Stimulated activated CD4-positive, alpha-beta T cell treated with anti-CD3 and anti-CD28 coated beads, TNF-alpha, amount 100 ng/mL, for 24 hours (primary cell): ENCODE measurements around the gene BAZ1A.
A peak's percentile ranks its signal among the peaks of the same experiment; 100 is the strongest.

ENCODE experiments used
- DNase-seq, 3 experiments: peaks; one replicate each; pipeline ENCODE4 v3.0.0-alpha.2; 2020; ENCODE audit warnings: low read depth in 3 of 3

BAZ1A gene, protein sequence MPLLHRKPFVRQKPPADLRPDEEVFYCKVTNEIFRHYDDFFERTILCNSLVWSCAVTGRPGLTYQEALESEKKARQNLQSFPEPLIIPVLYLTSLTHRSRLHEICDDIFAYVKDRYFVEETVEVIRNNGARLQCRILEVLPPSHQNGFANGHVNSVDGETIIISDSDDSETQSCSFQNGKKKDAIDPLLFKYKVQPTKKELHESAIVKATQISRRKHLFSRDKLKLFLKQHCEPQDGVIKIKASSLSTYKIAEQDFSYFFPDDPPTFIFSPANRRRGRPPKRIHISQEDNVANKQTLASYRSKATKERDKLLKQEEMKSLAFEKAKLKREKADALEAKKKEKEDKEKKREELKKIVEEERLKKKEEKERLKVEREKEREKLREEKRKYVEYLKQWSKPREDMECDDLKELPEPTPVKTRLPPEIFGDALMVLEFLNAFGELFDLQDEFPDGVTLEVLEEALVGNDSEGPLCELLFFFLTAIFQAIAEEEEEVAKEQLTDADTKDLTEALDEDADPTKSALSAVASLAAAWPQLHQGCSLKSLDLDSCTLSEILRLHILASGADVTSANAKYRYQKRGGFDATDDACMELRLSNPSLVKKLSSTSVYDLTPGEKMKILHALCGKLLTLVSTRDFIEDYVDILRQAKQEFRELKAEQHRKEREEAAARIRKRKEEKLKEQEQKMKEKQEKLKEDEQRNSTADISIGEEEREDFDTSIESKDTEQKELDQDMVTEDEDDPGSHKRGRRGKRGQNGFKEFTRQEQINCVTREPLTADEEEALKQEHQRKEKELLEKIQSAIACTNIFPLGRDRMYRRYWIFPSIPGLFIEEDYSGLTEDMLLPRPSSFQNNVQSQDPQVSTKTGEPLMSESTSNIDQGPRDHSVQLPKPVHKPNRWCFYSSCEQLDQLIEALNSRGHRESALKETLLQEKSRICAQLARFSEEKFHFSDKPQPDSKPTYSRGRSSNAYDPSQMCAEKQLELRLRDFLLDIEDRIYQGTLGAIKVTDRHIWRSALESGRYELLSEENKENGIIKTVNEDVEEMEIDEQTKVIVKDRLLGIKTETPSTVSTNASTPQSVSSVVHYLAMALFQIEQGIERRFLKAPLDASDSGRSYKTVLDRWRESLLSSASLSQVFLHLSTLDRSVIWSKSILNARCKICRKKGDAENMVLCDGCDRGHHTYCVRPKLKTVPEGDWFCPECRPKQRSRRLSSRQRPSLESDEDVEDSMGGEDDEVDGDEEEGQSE (N-terminal part only)

GRCh38 chr14:34875031-34875922 is at the start of gene BAZ1A:
Gene BAZ1A (minus strand): TSS chr14:34875360. CDS start chr14:34874604, 756 bp downstream.
- DNase-seq = peak; percentile 7 to 43 (median 10)

DNA sequence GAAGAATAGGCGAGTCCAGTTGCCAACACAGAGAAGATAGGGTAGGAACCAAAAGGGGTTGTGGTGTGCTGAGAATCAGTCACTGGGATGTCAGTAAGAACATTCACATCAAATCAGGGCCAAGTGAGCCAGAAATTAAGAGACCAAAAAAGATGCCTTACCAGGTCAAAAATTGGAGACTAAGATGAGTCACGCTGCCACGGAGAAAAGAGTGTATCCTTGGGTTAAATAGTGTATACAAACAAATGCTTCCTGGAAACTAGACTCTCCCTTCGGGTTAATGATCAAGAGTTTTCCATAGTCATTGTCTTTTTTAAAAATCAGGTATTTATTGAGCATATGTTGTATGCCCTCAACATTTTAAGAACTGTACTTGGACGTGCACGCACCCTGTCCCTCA is 45.2 kb upstream of the BAZ1A start:
- DNase-seq = no peak

DNA sequence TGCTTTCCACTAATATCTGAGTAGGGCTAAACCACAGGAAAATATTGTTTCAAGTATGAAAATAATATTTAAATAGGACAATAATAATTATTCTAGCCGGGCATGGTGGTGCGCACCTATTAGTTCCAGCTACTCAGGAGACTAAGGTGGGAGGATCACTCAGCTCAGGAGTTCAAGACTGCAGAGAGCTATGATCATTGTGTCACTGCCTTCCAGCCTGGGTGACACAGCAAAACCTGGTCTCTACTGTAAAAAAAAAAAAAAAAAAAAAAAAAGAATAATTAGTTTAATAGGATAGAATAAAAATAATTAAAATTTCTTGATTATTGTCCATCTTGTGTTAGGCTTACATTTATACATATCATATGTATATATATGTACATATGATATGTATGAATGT is 38.5 kb upstream of the BAZ1A start:
- DNase-seq = no peak

GRCh38 chr14:34912966-34913365 is 37.8 kb upstream of the BAZ1A start:
- DNase-seq = no peak

GRCh38 chr14:34912182-34912581 is 37.0 kb upstream of the BAZ1A start:
- DNase-seq = no peak

DNA sequence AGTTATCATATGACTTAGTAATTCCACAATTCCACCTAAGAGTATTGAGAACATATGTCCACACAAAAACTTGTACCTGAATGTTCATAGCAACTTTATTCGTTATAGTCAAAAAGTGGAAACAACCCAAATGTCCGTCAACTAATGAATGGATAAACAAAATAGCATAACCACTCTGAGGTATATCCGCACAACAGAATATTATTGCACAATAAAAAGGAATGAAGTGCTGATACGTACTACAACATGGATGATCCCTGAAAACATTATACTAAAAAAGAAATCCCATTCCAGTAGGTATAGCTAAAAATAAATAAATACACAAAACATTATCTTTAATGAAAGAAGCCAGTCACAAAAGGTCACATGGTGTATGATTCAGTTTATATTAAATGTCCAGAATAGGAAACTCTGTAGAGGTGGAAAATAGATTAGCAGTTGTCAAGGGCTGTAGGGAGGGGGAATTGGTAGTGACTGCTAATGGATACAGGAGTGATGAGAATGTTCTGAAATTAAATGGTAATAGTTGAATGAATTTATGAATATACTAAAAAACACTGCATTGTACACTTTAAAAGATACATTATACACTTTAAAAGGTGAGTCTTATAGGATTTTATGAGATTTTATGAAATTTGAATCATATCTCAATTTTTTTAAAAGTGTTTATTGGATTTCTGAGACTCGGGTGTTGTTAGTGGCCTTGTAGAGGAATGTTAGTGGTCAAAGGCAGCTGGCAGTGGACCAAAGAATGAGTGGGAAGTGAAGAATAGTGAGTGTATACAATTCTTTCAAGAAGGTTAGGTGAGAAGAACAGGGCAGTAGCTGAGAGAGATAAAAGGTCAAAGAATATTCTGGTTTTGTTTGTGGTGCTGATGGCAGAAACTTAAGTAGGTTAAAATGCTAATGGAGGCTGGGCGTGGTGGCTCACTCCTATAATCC is 36.3 kb upstream of the BAZ1A start:
- no peak for DNase-seq

DNA sequence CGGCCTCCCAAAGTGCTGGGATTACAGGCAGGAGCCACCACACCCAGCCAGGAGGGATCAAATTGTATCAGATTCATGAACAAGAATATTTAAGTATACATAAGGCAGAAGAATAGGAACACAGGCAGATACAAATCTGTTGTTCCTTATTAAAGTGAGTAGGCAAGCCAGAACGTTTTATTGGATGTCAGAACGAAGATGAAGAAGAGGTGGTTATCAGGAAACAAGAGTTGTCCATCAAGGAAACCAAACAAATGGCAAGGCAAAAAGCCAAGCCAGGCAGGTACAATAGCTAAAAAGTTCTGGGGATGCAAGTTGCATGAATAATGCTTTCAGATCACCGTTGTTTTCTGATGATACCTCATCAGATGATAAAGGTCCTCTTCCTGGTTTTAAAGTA is 31.1 kb upstream of the BAZ1A start:
- DNase-seq = no peak

GRCh38 chr14:34895277-34895676 is 20.1 kb upstream of the BAZ1A start:
- DNase-seq = no peak

- DNase-seq = no peak
Measured at GRCh38 chr14:34890937-34891336, 15.8 kb upstream of the BAZ1A start.

DNA sequence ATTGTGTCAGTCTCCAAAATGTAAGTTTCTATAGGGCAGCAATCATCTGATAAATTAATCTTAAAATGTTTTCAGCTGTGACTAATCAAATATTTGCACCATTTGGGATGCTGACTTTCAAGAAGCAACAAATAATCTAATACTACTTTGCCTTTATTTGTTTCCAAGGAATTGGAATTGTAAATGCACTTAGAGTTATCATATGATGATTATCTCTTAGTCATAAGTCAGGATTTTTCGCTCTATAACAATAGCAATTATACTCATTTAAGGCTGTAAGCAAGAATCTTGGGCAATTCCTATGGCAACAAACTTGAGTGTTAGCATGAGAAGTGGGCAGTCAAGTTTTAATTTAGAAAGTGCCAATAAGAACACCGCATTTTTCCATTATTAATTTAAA is 13.0 kb upstream of the BAZ1A start:
- no peak for DNase-seq

- no peak for DNase-seq
Measured at GRCh38 chr14:34883954-34884353, 8.8 kb upstream of the BAZ1A start.

DNA sequence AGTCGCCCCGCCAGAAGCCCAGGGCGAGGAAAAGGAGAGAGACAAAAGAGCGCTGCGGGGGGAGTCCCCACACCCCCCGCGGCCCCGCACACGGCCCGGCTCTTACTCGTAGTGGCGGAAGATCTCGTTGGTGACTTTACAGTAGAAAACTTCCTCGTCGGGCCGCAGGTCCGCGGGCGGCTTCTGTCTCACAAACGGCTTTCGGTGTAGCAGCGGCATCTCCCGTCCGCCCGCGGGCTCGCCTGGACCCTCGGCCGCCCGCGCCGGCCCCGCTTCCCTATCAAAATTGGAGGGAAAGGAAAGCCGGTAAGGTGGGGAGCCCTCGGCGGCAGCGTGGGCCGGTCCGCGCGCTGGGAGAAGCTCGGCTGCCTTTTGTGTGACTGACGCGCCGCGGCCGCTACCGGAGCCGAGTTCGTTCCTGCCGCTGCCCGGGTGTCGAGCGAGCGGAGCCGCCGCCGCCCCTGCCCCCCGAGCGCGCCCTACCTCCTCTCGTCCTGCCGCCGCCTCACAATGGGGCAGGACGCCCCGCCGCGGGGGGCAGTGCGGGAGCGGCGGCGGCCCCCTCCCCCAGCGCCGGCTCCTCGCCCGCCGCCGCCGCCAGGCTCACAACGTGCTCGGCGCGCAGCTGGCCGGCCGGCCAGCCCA is 652 bp downstream of the BAZ1A start:
- peak; percentile 14 to 49 (median 24) for DNase-seq

- DNase-seq = peak; percentile 70 to 87 (median 75)
Measured at GRCh38 chr14:34873589-34874385, 1.4 kb downstream of the BAZ1A start.

- DNase-seq = no peak
Measured at GRCh38 chr14:34872822-34873588, 2.2 kb downstream of the BAZ1A start.

DNA sequence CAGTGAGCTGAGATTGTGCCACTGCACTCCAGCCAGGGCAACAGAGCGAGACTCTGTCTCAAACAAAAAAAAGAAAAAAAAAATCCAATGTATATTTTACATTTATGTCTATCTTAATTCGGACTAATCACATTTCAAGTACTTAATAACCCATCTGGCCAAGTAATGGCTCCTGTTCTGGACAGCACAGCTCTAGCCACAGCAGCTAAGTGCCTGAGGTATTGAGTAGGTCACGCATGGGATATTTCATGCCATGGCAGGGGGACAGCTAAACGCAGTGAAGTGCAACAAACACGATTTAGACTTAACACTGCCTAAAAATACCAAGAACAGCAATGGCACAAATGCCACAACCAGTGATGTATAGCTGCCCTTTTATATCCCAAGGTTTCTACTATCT is 8.0 kb downstream of the BAZ1A start:
- no peak for DNase-seq

DNA sequence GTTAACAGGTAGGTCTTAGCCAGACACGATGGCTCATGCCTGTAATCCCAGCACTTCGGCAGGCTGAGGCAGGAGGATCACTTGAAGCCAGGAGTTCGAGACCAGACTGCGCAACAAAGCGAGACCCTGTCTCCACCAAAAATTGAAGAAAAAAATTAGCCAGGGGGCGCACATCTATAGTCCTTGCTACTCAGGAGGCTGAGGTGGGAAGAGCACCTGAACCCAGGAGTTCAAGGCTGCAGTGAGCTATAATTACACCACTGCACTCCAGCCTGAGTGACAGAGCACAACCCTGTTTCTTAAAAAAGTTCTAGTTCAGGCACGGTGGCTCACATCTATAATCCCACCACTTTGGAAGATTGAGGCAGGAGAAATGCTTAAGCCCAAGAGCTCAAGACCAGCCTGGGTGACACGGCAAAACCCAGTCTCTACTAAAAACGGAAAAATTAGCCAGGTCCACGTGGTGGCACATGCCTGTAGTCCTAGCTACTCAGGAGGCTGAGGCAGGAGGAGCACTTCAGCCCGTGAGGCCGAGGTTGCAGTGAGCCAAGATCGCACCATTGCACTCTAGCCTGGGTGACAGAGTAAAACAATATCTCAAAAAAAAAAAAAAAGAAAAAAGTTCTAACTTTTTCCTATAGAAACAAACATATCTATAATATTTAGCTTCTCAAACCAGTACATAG is 9.1 kb downstream of the BAZ1A start:
- DNase-seq = no peak

GRCh38 chr14:34863844-34864243 is 11.3 kb downstream of the BAZ1A start:
- no peak for DNase-seq
